Glomerular visceral epithelial cell (primary cell): ENCODE measurements around the gene CNTRL.
"Not testable (repeated sequence)": the region's sequence is repeated elsewhere in the genome, so short reads cannot be mapped to it uniquely, and the experiment has no call there.

ENCODE experiments used
- DNase-seq: peaks from one replicate; pipeline ENCODE4 v3.0.0-alpha.2; 2016; ENCODE audit errors: extremely low spot score

Gene CNTRL

GRCh38 chr9:121129384-121129783 is 54.6 kb downstream of the CNTRL start:
- DNase-seq = not testable (repeated sequence)

- DNase-seq = no peak
Observed at GRCh38 chr9:121133104-121133816, 58.5 kb downstream of the CNTRL start.

- no peak for DNase-seq
Observed at GRCh38 chr9:121135642-121136041, 60.9 kb downstream of the CNTRL start.

- no peak for DNase-seq
Observed at GRCh38 chr9:121138561-121138960, 63.8 kb downstream of the CNTRL start.

DNA sequence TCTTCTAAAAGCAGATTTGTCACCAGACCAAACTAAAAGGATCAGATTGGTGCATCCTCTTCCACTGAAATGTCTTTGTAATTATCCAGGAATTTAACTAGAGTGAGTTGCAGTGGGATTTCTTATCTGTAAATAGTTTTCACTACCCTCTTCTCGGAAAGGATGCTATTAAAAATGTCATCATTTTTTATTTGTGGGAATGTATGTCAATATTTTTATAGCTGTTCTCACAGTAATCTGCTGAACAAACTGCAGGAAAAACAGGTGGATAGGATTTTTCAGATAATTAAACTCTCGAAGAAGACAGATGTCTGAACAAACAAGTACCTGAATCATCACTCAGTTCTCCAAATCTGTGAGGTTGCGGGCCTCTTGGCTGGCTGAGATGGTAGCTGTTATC is 64.2 kb downstream of the CNTRL start:
- DNase-seq = no peak

DNA sequence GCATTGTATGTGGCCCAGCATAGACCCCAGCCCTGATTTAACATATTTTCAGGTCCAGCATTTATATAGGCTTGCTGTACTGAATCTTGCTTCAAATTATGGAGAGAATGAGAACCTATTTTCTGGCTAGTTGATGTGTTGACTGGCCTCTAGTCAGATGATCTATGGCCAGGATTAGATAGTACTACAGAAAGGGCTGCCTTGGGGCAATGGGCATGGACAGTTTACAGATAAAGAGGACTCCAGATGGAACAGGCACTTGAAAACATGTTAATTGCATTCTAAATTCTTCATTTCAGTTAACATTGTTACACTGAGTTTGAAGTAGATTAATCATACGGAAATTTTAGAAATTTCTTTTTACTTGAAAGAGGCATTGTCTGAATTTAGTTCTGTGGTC is 65.4 kb downstream of the CNTRL start:
- no peak for DNase-seq

DNA sequence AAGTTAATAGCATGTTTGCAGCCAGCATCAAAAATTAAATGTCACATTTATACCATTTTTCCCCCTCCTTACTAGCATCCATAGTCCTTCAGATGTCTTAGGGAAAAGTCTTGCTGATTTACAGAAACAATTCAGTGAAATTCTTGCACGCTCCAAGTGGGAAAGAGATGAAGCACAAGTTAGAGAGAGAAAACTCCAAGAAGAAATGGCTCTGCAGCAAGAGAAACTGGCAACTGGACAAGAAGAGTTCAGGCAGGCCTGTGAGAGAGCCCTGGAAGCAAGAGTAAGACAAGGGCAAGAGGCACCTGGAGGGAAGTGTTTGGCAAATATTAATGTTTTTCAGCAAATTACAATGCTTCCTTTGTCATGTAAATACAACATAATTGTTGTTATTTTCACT is 66.6 kb downstream of the CNTRL start:
- no peak for DNase-seq

- no peak for DNase-seq
Observed at GRCh38 chr9:121141706-121142105, 67.0 kb downstream of the CNTRL start.

DNA sequence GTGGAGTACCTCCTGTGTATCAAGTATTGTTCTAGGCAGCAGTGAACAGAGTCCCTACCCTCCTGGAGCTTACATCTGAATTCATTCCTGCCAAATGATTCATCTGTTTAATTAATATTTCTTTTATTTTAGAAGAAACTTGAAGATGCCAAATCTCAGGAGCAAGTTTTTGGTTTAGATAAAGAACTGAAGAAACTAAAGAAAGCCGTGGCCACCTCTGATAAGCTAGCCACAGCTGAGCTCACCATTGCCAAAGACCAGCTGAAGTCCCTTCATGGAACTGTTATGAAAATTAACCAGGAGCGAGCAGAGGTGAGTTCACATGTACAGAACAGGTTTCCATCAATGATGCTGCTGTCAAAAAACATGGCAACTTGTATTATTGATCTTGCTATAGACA is 69.0 kb downstream of the CNTRL start:
- no peak for DNase-seq

DNA sequence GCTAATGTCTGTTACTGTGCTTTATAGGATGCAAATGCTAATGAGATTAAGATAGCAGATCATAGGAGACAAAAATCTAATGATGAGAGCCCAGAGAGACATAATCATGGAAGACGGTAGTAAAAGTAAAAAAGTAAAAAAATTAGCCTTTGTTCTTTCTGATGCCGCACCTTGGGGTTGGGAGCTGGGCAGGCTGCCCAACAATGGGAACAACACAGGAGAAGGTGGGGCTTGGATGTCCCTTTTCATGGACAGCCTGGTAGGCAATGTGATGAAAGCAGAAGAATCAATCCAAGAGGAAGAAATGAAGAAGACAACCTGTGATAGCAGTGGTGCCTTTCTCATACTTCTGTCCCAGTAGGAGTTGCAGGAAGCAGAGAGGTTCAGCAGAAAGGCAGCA is 69.7 kb downstream of the CNTRL start:
- DNase-seq = no peak

DNA sequence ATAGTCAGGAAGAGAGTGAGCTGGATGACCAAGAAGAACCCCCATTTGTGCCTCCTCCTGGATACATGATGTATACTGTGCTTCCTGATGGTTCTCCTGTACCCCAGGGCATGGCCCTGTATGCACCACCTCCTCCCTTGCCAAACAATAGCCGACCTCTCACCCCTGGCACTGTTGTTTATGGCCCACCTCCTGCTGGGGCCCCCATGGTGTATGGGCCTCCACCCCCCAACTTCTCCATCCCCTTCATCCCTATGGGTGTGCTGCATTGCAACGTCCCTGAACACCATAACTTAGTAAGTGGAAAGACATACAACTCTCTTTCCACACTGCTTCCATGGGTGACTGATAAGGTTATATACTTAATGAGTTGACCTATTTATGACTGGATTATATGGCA is 75.4 kb downstream of the CNTRL start:
- no peak for DNase-seq

GRCh38 chr9:121153642-121154041 is 78.9 kb downstream of the CNTRL start:
- peak; percentile 6 for DNase-seq

GRCh38 chr9:121154782-121155181 is 80.0 kb downstream of the CNTRL start:
- DNase-seq = peak; percentile 70

DNA sequence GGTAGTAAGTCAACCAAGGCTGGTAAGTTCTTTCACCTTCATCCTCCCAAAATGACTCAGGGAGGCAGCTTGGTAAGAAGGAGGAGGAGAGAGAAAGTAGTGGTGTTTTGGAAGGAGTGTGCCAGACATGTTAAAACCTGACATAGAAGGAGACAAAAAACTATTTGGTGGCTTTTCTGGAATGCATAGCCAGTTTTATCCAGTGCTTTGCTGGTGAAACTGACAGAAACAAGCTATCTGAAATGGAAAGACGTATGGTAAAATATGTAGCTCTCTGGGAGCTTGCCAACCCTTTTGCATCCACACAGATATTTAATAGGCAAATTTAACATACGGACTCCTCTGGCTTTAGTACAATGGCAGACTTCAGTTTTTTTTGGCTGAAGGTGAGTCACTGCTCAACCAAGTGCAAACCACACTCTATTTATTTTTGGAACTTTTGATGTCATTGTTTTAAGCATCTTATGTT is 81.5 kb downstream of the CNTRL start:
- DNase-seq = peak; percentile 71

DNA sequence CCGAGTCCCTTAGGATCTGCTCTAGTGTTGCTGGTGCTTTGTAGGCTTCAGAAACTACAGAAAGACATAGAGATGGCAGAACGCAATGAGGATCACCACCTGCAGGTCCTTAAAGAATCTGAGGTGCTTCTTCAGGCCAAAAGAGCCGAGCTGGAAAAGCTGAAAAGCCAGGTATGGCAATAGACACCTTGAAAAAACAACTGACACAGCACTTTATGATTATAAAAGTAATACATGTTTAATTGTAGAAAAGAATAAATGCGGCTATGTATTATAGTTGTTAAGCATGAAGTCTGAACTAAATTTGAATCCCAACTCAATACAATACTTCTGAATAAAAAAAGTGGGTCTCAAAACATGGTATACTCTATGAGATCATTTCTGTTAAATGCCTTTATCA is 83.2 kb downstream of the CNTRL start:
- DNase-seq = no peak

DNA sequence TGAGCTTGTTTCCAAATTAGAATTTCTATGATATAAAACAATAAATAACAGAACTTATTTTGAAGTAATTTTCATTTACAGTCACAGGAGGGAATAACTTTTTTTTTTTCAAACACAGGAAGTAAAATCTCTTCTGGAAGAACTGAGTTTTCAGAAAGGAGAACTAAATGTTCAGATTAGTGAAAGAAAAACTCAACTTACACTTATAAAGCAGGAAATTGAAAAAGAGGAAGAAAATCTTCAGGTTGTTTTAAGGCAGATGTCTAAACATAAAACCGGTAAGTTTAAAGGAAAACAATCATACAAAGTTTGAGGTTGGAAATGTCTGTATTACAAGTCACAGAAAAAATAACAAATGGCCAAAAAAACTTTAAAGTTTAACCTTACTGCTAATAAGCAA is 85.3 kb downstream of the CNTRL start:
- no peak for DNase-seq

DNA sequence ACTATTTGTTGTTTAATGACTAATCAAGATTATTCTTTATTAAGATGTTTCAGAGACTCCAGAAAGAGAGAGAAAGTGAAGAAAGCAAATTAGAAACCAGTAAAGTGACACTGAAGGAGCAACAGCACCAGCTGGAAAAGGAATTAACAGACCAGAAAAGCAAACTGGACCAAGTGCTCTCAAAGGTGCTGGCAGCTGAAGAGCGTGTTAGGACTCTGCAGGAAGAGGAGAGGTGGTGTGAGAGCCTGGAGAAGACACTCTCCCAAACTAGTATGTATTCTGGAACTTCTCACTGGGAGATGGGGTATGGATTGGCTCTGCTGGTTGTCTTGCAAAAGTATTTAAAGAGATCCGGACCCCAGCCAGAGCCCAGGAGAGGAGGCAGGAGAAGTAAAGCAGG is 93.3 kb downstream of the CNTRL start:
- no peak for DNase-seq

DNA sequence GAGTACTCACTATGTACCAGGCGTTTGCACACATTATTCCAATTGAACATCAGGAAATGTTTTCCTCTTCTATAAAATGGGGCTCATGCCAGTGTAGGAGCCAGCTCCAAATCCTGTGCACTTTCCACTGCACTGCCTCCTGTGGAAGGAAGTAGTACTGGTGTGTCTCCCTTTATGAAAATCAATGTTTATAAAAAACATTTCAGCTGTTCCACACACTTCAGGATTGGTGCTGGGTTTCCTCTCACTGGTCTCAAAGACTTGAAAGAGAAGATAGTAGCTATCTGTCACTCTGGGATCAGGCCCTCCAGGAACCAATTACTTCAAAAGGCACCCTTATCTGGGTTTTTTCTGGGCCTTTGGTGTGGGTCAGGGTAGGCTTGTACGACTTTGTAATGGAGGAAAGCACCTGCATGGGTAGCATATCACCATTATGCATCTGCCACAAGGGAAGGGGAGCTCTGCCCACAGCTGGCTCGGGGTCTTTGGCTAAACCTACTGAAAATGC is 94.4 kb downstream of the CNTRL start:
- DNase-seq = no peak

DNA sequence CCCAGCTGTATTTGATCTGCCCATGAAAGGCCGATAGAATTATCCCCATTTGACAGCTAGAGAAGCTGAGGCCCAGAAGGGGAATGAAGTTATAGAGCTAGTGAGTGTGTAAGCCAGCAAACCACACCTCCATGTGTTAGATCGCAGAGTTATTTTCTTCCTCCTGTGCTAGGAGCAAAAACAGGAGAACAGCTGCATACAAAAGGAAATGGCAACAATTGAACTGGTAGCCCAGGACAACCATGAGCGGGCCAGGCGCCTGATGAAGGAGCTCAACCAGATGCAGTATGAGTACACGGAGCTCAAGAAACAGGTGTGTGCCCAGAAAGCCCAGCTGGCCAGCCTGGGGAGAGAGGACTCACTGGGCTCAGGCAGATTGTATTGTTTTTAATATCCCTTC is 96.5 kb downstream of the CNTRL start:
- no peak for DNase-seq

- no peak for DNase-seq
Observed at GRCh38 chr9:121172726-121173487, 98.2 kb downstream of the CNTRL start.

- DNase-seq = no peak
Observed at GRCh38 chr9:121173501-121173900, 98.7 kb downstream of the CNTRL start.

DNA sequence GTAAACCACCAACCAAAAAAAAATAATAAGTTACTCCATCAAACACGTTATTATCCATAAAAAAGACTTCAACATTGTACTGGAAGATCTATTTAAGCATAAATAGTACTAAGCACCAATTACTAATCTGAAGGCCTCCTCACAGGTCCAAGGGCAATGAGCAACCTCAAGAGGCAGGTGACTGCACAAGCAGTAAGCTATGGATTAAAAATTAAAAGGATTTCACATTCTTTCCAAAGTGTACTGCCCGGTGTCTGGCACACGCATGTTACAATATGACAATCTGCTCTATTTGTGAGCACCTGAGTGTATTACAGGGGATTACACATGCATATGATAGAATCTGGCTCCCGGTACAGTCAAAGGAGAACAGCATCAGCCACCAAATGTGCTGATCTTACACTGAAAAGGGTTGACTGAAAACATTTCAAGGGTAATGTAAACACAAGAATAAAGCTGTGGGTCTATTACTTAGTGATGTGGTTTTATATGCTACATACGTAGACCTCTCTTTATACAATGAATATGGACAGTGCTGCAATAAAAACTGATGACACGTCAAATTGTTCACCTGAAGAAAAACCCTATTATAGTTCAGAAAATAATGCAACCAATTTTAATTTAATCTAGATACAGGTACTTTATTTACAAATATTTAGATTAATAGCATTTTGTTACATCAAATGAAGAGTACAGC is 104.1 kb downstream of the CNTRL start:
- DNase-seq = no peak

DNA sequence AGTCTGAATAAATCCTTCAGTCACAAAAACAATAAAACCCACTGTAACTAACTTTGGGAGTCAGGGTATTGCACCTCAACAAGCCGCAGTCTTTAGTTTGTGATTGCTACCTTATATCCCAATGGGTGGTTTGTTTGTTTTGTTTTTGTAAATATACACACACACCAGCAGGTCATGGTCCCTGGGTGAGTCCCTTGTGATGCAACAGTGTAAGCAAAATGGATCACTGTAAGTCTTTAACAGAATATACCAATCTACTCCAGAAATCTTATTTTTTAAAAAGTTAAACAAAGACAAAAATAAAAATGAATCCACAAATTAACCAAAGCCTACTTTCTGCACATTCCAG is 104.6 kb downstream of the CNTRL start:
- DNase-seq = not testable (repeated sequence)
